ENCODE measurements around the gene NR3C2.

NR3C2 gene

GRCh38 chr4:148061141-148061481 lies 381.1 kb downstream of the NR3C2 start:
- peak overlapping the region; percentile 51 for H3K4me3 ChIP-seq (ENCODE audit: insufficient read depth, low read depth, low read length, poor library complexity, severe bottlenecking)
- no peak for DNase-seq

GRCh38 chr4:148060264-148061140 lies 381.7 kb downstream of the NR3C2 start:
- Histone ChIP-seq H3K9me3 (ENCODE audit: control insufficient read depth, low read length) (no peaks in the 10 kb centered on the region), H3K36me3 (ENCODE audit: control insufficient read depth, insufficient read depth, low read length) (no peaks in the 10 kb centered on the region), H3K27me3 (replicated peaks; ENCODE audit: control insufficient read depth, insufficient read depth, low read length, poor library complexity, severe bottlenecking) (no peaks in the 10 kb centered on the region), H3K27ac (ENCODE audit: insufficient read depth, low read length, poor library complexity, severe bottlenecking) (peak overlapping the region; percentile 73), H3K4me1 (ENCODE audit: control insufficient read depth, insufficient read depth, low read length, poor library complexity, severe bottlenecking) (peaks cover 17% of the 10 kb centered on the region), H3K4me3 (ENCODE audit: insufficient read depth, low read depth, low read length, poor library complexity, severe bottlenecking) (peak overlapping the region; percentile 51)
- DNase-seq = no peak

More at GRCh38 chr4:148061141-148061481, 381.1 kb downstream of the NR3C2 start:
- H3K27me3 ChIP-seq (replicated peaks; ENCODE audit: control insufficient read depth, insufficient read depth, low read length, poor library complexity, severe bottlenecking) = no peaks in the 10 kb centered on the region
- peaks cover 14% of the 10 kb centered on the region for H3K4me1 ChIP-seq (ENCODE audit: control insufficient read depth, insufficient read depth, low read length, poor library complexity, severe bottlenecking)
- H3K9me3 ChIP-seq (ENCODE audit: control insufficient read depth, low read length) = no peaks in the 10 kb centered on the region
- no peaks in the 10 kb centered on the region for H3K36me3 ChIP-seq (ENCODE audit: control insufficient read depth, insufficient read depth, low read length)
- H3K27ac ChIP-seq (ENCODE audit: insufficient read depth, low read length, poor library complexity, severe bottlenecking) = peak overlapping the region; percentile 73

GRCh38 chr4:148059617-148060180 lies 382.5 kb downstream of the NR3C2 start:
- H3K4me3 ChIP-seq (ENCODE audit: insufficient read depth, low read depth, low read length, poor library complexity, severe bottlenecking) = no peak overlapping the region
- peaks cover 23% of the 10 kb centered on the region for H3K4me1 ChIP-seq (ENCODE audit: control insufficient read depth, insufficient read depth, low read length, poor library complexity, severe bottlenecking)
- H3K9me3 ChIP-seq (ENCODE audit: control insufficient read depth, low read length) = no peaks in the 10 kb centered on the region
- DNase-seq = no peak
- no peaks in the 10 kb centered on the region for H3K27me3 ChIP-seq (replicated peaks; ENCODE audit: control insufficient read depth, insufficient read depth, low read length, poor library complexity, severe bottlenecking)
- H3K36me3 ChIP-seq (ENCODE audit: control insufficient read depth, insufficient read depth, low read length) = no peaks in the 10 kb centered on the region
- H3K27ac ChIP-seq (ENCODE audit: insufficient read depth, low read length, poor library complexity, severe bottlenecking) = no peak overlapping the region

- Histone ChIP-seq H3K27me3 (replicated peaks; ENCODE audit: control insufficient read depth, insufficient read depth, low read length, poor library complexity, severe bottlenecking) (no peaks in the 10 kb centered on the region), H3K27ac (ENCODE audit: insufficient read depth, low read length, poor library complexity, severe bottlenecking) (no peak overlapping the region), H3K36me3 (ENCODE audit: control insufficient read depth, insufficient read depth, low read length) (no peaks in the 10 kb centered on the region), H3K4me3 (ENCODE audit: insufficient read depth, low read depth, low read length, poor library complexity, severe bottlenecking) (no peak overlapping the region), H3K9me3 (ENCODE audit: control insufficient read depth, low read length) (no peaks in the 10 kb centered on the region), H3K4me1 (ENCODE audit: control insufficient read depth, insufficient read depth, low read length, poor library complexity, severe bottlenecking) (peaks cover 34% of the 10 kb centered on the region)
- DNase-seq = no peak
Observed at GRCh38 chr4:148057984-148058859, 384.0 kb downstream of the NR3C2 start.

- peaks cover 41% of the 10 kb centered on the region for H3K4me1 ChIP-seq (ENCODE audit: control insufficient read depth, insufficient read depth, low read length, poor library complexity, severe bottlenecking)
- no peaks in the 10 kb centered on the region for H3K27me3 ChIP-seq (replicated peaks; ENCODE audit: control insufficient read depth, insufficient read depth, low read length, poor library complexity, severe bottlenecking)
- H3K36me3 ChIP-seq (ENCODE audit: control insufficient read depth, insufficient read depth, low read length) = no peaks in the 10 kb centered on the region
- no peak for DNase-seq
- H3K27ac ChIP-seq (ENCODE audit: insufficient read depth, low read length, poor library complexity, severe bottlenecking) = no peak overlapping the region
- H3K9me3 ChIP-seq (ENCODE audit: control insufficient read depth, low read length) = no peaks in the 10 kb centered on the region
- no peak overlapping the region for H3K4me3 ChIP-seq (ENCODE audit: insufficient read depth, low read depth, low read length, poor library complexity, severe bottlenecking)
Observed at GRCh38 chr4:148057516-148057915, 384.7 kb downstream of the NR3C2 start.

- H3K4me1 ChIP-seq (ENCODE audit: control insufficient read depth, insufficient read depth, low read length, poor library complexity, severe bottlenecking) = peaks cover 47% of the 10 kb centered on the region
- no peaks in the 10 kb centered on the region for H3K27me3 ChIP-seq (replicated peaks; ENCODE audit: control insufficient read depth, insufficient read depth, low read length, poor library complexity, severe bottlenecking)
- no peaks in the 10 kb centered on the region for H3K36me3 ChIP-seq (ENCODE audit: control insufficient read depth, insufficient read depth, low read length)
- H3K9me3 ChIP-seq (ENCODE audit: control insufficient read depth, low read length) = no peaks in the 10 kb centered on the region
- DNase-seq = peak; percentile 6 to 33 (median 29)
- no peak overlapping the region for H3K4me3 ChIP-seq (ENCODE audit: insufficient read depth, low read depth, low read length, poor library complexity, severe bottlenecking)
- no peak overlapping the region for H3K27ac ChIP-seq (ENCODE audit: insufficient read depth, low read length, poor library complexity, severe bottlenecking)
Observed at GRCh38 chr4:148056879-148057278, 385.3 kb downstream of the NR3C2 start.

- Histone ChIP-seq H3K4me3 (ENCODE audit: insufficient read depth, low read depth, low read length, poor library complexity, severe bottlenecking) (no peak overlapping the region), H3K27me3 (replicated peaks; ENCODE audit: control insufficient read depth, insufficient read depth, low read length, poor library complexity, severe bottlenecking) (no peaks in the 10 kb centered on the region), H3K4me1 (ENCODE audit: control insufficient read depth, insufficient read depth, low read length, poor library complexity, severe bottlenecking) (peaks cover 57% of the 10 kb centered on the region), H3K36me3 (ENCODE audit: control insufficient read depth, insufficient read depth, low read length) (no peaks in the 10 kb centered on the region), H3K9me3 (ENCODE audit: control insufficient read depth, low read length) (no peaks in the 10 kb centered on the region), H3K27ac (ENCODE audit: insufficient read depth, low read length, poor library complexity, severe bottlenecking) (peak overlapping the region; percentile 29)
- no peak for DNase-seq
Observed at GRCh38 chr4:148055844-148056243, 386.4 kb downstream of the NR3C2 start.

GRCh38 chr4:148054275-148054674 lies 387.9 kb downstream of the NR3C2 start:
- DNase-seq = no peak
- peak overlapping the region; percentile 28 for H3K27ac ChIP-seq (ENCODE audit: insufficient read depth, low read length, poor library complexity, severe bottlenecking)
- H3K9me3 ChIP-seq (ENCODE audit: control insufficient read depth, low read length) = no peaks in the 10 kb centered on the region
- H3K36me3 ChIP-seq (ENCODE audit: control insufficient read depth, insufficient read depth, low read length) = no peaks in the 10 kb centered on the region
- no peaks in the 10 kb centered on the region for H3K27me3 ChIP-seq (replicated peaks; ENCODE audit: control insufficient read depth, insufficient read depth, low read length, poor library complexity, severe bottlenecking)
- H3K4me1 ChIP-seq (ENCODE audit: control insufficient read depth, insufficient read depth, low read length, poor library complexity, severe bottlenecking) = peaks cover 53% of the 10 kb centered on the region
- no peak overlapping the region for H3K4me3 ChIP-seq (ENCODE audit: insufficient read depth, low read depth, low read length, poor library complexity, severe bottlenecking)

- no peaks in the 10 kb centered on the region for H3K27me3 ChIP-seq (replicated peaks; ENCODE audit: control insufficient read depth, insufficient read depth, low read length, poor library complexity, severe bottlenecking)
- H3K4me1 ChIP-seq (ENCODE audit: control insufficient read depth, insufficient read depth, low read length, poor library complexity, severe bottlenecking) = peaks cover 53% of the 10 kb centered on the region
- no peaks in the 10 kb centered on the region for H3K9me3 ChIP-seq (ENCODE audit: control insufficient read depth, low read length)
- no peak overlapping the region for H3K27ac ChIP-seq (ENCODE audit: insufficient read depth, low read length, poor library complexity, severe bottlenecking)
- no peak overlapping the region for H3K4me3 ChIP-seq (ENCODE audit: insufficient read depth, low read depth, low read length, poor library complexity, severe bottlenecking)
- DNase-seq = no peak
- H3K36me3 ChIP-seq (ENCODE audit: control insufficient read depth, insufficient read depth, low read length) = no peaks in the 10 kb centered on the region
Observed at GRCh38 chr4:148053298-148054003, 388.8 kb downstream of the NR3C2 start.

Data from effector memory CD4-positive, alpha-beta T cell (primary cell).